ENCODE results near the gene NNT. TPM values are rescaled to one million over a fixed set of nuclear protein-coding genes. Genes with fewer than 3 reads are reported as not detected.

Gene NNT
- total and polyA plus RNA-seq, 9 of the 15 experiments (the other 6 are each of a cell fraction or from before 2014, with no cell fraction given) = 21.9 to 68.6 (median 42.2) TPM

DNA sequence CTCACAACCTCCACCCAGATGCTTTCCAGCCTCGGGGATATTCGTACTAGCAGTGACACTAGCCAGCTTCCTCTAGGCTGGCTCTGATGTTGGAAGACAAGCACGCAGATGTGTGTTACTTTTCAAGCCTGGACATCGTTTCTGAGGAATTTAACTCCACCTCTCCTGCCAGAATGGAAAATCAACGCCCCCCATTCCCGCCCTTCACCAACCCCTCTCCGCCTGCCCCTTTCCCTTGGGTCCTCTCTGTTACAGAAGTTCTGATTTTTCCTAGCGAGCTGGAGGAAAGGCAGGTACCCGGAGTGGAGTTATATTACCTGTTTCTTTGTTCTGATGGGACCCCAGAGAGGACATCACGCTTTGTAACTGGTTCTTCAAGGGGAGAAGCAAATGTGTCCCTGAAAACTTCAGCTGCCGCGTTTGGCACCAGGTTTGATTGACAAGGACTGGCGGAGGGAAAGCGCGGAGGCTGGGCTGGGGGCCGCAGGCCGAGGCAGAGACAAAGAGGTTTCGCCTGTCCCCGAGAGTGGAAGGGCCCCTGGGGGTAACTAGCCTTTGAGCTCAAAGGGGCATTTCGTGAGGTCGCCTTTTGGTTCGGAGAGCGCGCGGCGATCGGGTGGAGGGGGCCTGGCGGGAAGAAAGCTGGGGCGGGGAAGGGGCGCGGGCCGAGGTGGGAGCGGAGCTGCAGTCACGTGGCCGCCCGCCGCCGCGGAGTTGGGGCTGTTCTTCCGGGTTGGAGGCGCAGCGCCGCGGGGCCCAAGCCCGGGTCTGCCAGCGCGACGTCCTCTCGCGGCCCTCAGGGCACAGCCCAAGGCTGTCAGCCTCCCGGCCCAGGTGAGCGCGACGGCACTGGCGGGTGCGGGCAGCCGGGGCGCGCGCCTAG, at the start of gene NNT (continued):
- TF ChIP-seq ZNF197 (CRISPR knock-in tag; IDR thresholded peaks at IDR 0.05; ENCODE audit: low read depth) = no peak
- no peak for TF ChIP-seq FOXA1 (IDR thresholded peaks at IDR 0.05; ENCODE audit: borderline replicate concordance)
- TF ChIP-seq MTA2 (IDR thresholded peaks at IDR 0.05; ENCODE audit: low read depth) = no peak
- TF ChIP-seq ZBTB2 (IDR thresholded peaks at IDR 0.05) = no peak
- TF ChIP-seq, protein P1, sequence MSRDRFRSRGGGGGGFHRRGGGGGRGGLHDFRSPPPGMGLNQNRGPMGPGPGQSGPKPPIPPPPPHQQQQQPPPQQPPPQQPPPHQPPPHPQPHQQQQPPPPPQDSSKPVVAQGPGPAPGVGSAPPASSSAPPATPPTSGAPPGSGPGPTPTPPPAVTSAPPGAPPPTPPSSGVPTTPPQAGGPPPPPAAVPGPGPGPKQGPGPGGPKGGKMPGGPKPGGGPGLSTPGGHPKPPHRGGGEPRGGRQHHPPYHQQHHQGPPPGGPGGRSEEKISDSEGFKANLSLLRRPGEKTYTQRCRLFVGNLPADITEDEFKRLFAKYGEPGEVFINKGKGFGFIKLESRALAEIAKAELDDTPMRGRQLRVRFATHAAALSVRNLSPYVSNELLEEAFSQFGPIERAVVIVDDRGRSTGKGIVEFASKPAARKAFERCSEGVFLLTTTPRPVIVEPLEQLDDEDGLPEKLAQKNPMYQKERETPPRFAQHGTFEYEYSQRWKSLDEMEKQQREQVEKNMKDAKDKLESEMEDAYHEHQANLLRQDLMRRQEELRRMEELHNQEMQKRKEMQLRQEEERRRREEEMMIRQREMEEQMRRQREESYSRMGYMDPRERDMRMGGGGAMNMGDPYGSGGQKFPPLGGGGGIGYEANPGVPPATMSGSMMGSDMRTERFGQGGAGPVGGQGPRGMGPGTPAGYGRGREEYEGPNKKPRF (IDR thresholded peaks at IDR 0.05; ENCODE audit: low read depth, low read length) = no peak
- no peak for TF ChIP-seq SMAD1 (IDR thresholded peaks at IDR 0.05; ENCODE audit: low read depth, low read length, partially characterized antibody)
- TF ChIP-seq, protein P2, sequence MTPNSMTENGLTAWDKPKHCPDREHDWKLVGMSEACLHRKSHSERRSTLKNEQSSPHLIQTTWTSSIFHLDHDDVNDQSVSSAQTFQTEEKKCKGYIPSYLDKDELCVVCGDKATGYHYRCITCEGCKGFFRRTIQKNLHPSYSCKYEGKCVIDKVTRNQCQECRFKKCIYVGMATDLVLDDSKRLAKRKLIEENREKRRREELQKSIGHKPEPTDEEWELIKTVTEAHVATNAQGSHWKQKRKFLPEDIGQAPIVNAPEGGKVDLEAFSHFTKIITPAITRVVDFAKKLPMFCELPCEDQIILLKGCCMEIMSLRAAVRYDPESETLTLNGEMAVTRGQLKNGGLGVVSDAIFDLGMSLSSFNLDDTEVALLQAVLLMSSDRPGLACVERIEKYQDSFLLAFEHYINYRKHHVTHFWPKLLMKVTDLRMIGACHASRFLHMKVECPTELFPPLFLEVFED (CRISPR knock-in tag; conservative IDR thresholded peaks at IDR 0.05) = 0 out of 2 replicates have a peak, but pooled peaks have one; percentile 55
- TF ChIP-seq SREBF1 (IDR thresholded peaks at IDR 0.05; ENCODE audit: borderline replicate concordance, low read depth, low read length) = no peak
- TF ChIP-seq SMARCE1 (IDR thresholded peaks at IDR 0.05) = 0 out of 2 replicates have a peak, but pooled peaks have one; percentile 5
- TF ChIP-seq ILF3 (IDR thresholded peaks at IDR 0.05; ENCODE audit: borderline replicate concordance) = no peak
- no peak for TF ChIP-seq ARNT (IDR thresholded peaks at IDR 0.05)
- no peak for TF ChIP-seq MED1 (CRISPR knock-in tag; IDR thresholded peaks at IDR 0.05; ENCODE audit: borderline replicate concordance)
- TF ChIP-seq CGGBP1 (CRISPR knock-in tag; IDR thresholded peaks at IDR 0.05) = no peak
- peak; percentile 51; the same call in 1 of the 2 replicates for TF ChIP-seq RBM34 (IDR thresholded peaks at IDR 0.05; ENCODE audit: borderline replicate concordance, insufficient read depth, low read length)
- TF ChIP-seq, protein P3, sequence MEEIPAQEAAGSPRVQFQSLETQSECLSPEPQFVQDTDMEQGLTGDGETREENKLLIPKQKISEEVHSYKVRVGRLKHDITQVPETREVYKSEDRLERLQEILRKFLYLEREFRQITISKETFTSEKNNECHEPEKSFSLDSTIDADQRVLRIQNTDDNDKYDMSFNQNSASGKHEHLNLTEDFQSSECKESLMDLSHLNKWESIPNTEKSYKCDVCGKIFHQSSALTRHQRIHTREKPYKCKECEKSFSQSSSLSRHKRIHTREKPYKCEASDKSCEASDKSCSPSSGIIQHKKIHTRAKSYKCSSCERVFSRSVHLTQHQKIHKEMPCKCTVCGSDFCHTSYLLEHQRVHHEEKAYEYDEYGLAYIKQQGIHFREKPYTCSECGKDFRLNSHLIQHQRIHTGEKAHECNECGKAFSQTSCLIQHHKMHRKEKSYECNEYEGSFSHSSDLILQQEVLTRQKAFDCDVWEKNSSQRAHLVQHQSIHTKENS (CRISPR knock-in tag; IDR thresholded peaks at IDR 0.05) = no peak
- TF ChIP-seq ZNF830 (CRISPR knock-in tag; IDR thresholded peaks at IDR 0.05) = no peak
- TF ChIP-seq UBTF (IDR thresholded peaks at IDR 0.05; ENCODE audit: borderline replicate concordance in 1 of 2, low read depth in 2 of 2, low read length in 2 of 2) = 0 out of 4 replicates have a peak, but pooled peaks have one; percentile 48 to 71
- 0 out of 2 replicates have a peak, but pooled peaks have one; percentile 20 for TF ChIP-seq TCF3 (CRISPR knock-in tag; IDR thresholded peaks at IDR 0.05)

Measured in K562 (cell line).